Rectal smooth muscle tissue (tissue), 1 donor: ENCODE measurements around the gene CBL.

Source experiments
- H3K27ac ChIP-seq: one replicate; pipeline ENCODE4 v1.7.0; 2013; ENCODE audit warnings: low read depth, low read length, inconsistent platforms
- H3K27me3 ChIP-seq: one replicate; pipeline ENCODE4 v1.7.0; 2013; ENCODE audit warnings: low read length; ENCODE audit not compliant: control insufficient read depth, insufficient read depth
- H3K36me3 ChIP-seq: one replicate; pipeline ENCODE4 v1.7.0; 2013; ENCODE audit warnings: low read length; ENCODE audit not compliant: control insufficient read depth, insufficient read depth
- H3K4me1 ChIP-seq: one replicate; pipeline ENCODE4 v1.7.0; 2013; ENCODE audit warnings: low read length; ENCODE audit not compliant: control insufficient read depth, insufficient read depth
- H3K4me3 ChIP-seq: one replicate; pipeline ENCODE4 v1.7.0; 2013; ENCODE audit warnings: low read length
- H3K9ac ChIP-seq: one replicate; pipeline ENCODE4 v1.7.0; 2013; ENCODE audit warnings: low read length

CBL gene

DNA sequence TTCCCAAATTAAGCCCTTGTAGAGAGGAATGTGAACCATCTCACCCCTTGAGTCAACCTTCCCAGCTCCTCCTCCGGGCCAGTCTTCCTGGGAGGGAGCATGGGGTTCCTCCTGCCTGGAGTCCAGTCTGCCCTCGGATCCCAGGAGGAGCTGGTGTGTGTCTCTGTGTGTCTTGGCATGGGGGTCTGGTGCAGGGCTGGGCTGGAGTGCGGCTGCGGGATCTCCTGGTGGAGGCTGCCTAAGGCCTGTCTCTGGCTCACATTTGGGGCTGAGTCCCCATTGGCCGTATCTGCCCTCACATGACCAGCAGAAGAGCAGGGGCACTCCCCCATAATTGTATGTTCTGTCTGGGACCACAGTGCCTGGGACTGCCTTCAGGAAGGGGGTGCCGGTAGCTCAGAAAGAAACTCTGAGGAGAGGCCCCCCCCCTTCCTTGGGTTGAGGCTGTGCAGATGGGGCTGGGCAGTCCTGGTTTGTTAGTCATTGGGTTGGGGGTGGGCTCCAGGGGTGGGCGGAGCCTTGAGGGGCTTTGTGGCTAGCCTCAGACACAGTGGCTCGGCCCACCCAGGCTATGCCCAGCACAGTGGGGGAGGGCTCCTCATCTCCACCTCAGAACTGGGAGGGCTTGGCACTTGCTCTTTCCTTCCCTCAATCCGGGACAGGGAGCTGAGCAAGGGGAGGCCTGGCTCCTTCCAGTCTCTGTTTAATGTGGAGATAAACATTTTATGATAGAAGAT, 131.6 kb downstream of the CBL start:
- Histone ChIP-seq H3K27me3 (peaks cover 10% of the 10 kb centered on the region), H3K27ac (peak overlapping the region; percentile 44), H3K36me3 (no peaks in the 10 kb centered on the region), H3K4me1 (peaks cover 27% of the 10 kb centered on the region), H3K9ac (no peak overlapping the region), H3K4me3 (no peak overlapping the region)

DNA sequence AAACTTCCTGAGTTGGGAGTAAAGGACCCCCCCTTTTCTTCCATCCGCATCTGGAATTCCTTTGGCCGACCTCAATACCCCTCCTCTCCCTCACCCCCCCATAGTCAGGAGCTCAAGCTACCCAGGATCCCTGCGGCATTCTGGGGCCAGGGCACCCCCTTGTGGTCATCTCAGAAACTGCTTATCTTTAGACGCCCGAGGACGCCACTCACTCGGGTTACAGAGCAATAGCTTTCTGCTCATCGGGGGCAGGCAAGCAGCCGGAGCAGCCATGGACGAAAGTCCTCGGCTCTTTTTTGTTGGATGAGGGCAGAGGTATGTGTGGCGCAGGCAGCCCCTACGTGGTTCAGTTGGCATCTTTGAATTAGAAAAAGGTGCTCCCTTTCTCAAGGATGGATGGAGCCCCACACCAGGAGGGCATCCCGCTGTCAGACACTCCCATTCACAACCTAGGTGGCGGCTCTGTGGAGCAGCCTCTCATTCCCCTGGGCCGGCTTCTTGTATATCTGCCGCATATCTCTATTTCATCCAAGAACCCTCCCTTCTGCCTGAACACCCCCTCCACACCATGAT, 132.3 kb downstream of the CBL start:
- peak overlapping the region; percentile 46 for H3K27ac ChIP-seq
- H3K4me1 ChIP-seq, result peaks cover 27% of the 10 kb centered on the region

DNA sequence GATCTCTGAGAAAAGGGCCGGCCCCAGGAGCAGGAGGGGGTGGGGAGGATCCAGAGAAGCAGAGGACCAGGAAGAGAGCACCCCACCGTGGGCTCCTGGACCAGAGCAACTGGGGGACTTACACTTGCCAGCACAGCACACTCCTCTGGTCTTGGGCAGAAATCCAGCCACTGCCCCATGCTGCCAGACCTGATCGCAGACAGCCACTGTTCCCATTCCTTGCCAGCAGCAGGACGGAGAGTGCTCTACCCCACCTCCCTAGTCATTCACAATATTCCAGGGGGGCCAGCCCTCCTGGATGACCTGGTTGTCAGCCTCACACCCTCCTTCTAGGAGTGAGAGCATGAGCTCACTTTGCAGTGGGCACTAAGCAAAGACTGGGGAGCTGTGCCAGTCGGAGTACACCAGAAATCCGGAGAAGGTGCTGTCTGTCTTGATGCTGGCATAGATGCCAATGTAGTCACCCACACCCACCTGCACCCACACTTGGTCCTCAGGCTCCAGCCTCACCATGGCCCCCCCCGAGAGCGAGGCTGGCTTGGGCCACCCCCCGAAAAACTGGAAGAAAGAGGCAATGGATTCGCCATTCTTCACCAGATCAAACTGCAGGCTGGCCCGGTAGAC, 132.9 kb downstream of the CBL start:
- Histone ChIP-seq H3K36me3 (no peaks in the 10 kb centered on the region), H3K9ac (no peak overlapping the region), H3K4me3 (peak overlapping the region; percentile 59), H3K4me1 (peaks cover 27% of the 10 kb centered on the region), H3K27me3 (peaks cover 14% of the 10 kb centered on the region), H3K27ac (peak overlapping the region; percentile 46)

More for the DNA sequence above, 132.3 kb downstream of the CBL start:
- H3K4me3 ChIP-seq, result peak overlapping the region; percentile 59
- H3K27me3 ChIP-seq, result peaks cover 11% of the 10 kb centered on the region
- H3K36me3 ChIP-seq, result no peaks in the 10 kb centered on the region
- H3K9ac ChIP-seq, result no peak overlapping the region

DNA sequence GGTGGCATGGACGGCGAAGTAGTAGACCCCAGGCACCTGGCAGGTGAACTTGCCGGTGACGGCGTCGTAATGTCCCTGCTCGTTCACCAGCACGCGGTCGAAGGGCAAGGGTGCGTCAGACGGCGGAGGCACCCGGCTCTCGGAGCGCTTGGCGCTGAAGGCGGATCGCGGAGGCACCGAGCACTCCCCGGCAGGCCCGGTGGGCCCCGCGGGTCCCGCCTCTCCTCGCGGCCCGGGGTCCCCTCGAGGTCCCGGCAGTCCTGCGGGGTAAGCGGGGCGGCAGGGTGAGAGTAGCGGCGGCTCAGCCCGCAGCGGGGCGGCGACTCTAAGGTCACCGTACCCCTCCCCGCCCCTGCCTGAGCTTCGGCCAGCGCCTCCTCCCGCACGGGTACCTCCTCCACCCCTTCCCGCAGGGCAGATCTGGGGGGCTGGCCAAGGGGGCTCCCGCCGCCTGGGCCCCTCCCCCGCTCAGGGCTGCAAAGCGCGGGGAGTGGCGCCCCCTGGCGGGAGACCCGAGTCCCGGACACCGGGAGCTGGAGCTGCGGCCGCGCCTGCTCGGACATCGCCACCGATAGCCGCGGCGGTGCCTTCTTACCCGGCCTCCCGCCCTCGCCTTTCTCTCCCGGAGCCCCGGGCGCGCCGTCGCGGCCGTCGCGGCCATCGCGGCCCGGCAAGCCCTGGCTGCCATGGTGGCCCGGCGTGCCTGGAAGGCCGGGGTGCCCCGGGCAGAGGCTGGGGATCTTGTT, 133.6 kb downstream of the CBL start:
- Histone ChIP-seq H3K4me1 (peaks cover 27% of the 10 kb centered on the region), H3K36me3 (no peaks in the 10 kb centered on the region), H3K27ac (peak overlapping the region; percentile 73), H3K4me3 (peak overlapping the region; percentile 59), H3K27me3 (peaks cover 14% of the 10 kb centered on the region), H3K9ac (peak overlapping the region; percentile 25)

DNA sequence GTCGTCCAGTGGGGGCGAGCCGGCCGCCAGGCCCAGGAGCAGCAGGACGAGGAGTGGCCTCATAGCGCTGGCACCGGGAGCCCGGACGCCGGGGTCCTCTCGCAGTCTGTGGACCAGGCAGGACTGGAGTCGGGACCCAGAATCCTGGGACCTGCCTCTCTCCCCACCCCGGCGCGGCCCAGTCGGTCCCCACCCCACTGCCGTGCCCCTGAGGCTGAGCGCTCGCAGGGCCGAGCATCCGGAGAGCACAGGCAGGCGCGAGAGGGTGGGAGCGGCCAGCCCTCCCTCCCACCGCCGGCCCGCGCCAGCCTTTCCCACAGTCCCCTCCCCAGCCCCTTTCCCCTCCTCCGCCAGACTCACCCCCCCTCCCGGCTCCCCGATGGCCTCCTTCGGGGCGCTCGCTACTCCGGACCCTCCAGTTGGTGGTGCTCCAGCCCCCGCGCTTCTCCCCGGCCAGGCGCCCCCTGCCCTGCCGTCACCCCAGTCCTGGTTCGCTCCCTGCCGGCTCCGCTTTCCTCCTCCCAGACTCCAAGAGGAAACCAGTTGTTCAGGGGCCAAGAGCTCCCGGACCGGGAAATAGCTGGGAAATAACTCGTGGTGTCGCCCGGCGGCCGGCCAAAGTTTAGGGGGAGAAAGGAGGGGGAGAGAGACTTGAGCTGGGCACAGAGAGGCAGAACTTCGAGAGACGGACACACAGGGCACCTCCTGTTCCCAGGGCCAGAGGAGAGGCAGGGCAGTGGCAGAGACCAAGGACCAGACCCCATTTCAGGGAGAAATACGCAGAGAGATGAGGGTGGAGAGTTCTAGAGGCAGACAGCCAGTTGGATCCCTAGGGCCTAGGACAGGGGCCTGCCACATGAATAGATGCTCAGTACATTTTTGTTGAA, 134.4 kb downstream of the CBL start, which contains the start of gene C1QTNF5:
Gene C1QTNF5 (minus strand): TSS at position 549 of the 887 bp plus-strand sequence. CDS start 486 bp downstream, at position 63.
- H3K4me3 ChIP-seq, result peak within 1 kb of the TSS; percentile 59
- H3K27me3 ChIP-seq, result peaks cover 19% of the 10 kb centered on the region
- H3K4me1 ChIP-seq, result peaks cover 20% of the 10 kb centered on the region
- H3K9ac ChIP-seq, result peak within 1 kb of the TSS; percentile 25
- peak within 1 kb of the TSS; percentile 73 for H3K27ac ChIP-seq
- H3K36me3 ChIP-seq, result no peaks in the 10 kb centered on the region

DNA sequence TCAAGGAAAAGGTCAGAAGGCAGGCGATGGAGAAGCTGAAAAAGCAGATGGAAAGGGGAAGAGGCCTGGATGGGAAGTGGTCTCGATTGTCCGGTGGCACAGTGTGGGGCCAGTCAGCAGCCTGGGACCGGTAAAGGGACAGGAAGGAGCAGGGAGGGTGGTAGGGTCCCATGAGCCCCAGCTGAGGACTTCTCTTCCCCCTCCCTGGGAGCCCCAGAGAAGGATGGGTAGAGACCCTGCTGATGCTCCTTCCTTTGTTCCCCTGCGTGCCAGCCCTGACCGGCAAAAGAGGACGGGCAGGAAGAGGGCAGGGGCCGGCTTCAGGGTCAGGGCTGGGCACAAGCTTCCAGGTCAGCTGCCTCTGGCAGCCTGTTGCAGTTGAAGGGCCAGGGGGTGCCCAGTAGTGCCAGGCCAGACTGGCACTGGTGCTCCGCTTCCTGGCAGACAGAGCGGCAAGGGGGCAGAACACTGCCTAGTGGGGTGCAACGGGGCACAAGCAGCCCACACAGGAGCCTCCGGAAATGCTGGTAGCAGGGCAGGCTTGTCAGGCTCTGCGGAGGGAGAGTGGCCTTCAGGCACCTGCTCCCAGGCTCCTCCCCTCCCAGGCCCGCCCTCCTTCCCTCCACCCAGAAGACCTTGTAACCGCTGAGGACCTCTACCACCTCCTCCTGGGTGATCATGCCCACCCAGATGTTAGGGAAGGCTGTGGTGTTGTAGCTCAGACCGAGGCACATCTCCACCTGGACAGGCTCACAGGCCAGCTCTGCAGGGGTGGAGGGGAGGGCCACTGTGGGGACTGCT, 135.3 kb downstream of the CBL start:
- Histone ChIP-seq H3K4me1 (peaks cover 20% of the 10 kb centered on the region), H3K27ac (peak overlapping the region; percentile 73), H3K27me3 (peaks cover 19% of the 10 kb centered on the region), H3K4me3 (peak overlapping the region; percentile 59), H3K9ac (no peak overlapping the region), H3K36me3 (no peaks in the 10 kb centered on the region)

DNA sequence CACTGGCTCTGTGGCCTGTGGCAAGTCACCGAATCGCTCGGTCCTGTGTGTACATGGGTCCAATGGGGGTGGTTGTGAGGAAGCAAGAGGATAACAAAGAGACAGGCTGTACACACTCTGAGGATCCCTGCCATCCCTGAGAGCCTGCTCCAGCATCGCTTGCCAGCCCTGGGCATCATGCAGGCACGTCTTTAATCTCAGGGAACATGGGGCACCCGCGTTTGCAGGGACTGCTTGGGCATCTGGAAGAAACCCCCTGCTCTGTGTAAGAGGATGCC, 135.8 kb downstream of the CBL start:
- H3K27ac ChIP-seq, result no peak overlapping the region
- no peak overlapping the region for H3K4me3 ChIP-seq
- H3K4me1 ChIP-seq, result peaks cover 20% of the 10 kb centered on the region
- no peak overlapping the region for H3K9ac ChIP-seq
- no peaks in the 10 kb centered on the region for H3K36me3 ChIP-seq
- H3K27me3 ChIP-seq, result peaks cover 19% of the 10 kb centered on the region

DNA sequence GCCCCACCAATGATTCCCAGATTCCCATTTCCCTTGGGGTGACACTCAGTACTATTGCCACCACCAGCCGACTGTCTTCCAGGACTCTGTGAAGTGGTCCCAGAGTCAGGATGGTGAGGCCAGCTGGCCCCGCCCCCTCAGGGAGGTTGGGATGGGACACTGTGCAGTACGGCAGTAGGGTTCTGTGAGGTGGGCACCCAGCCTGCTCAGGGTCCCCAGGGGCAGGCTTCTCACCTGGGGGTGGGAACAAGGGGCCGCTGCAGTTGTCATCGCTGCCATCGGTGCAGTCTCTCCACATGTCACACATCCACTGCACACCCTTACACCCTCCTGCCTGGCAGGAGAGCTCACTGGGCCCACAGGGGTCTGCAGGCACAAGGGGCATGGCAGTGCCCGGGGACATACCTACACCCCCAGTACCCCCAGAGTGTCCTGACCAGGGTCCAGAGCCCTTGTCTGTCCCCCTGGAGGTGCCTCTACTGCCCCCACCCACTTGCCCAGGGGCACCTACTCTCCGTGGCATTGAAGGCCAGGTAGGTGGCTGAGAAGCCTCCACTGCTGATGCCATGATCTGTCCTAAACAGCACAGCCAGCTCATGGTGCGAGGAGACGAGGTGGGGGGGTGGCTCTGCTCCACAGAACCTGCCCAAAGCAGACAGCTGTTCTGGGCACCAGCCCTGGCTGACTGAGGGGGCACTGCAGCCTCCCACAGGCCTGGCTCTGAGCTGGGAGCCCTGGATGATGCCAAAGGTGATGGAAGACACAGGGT, 136.4 kb downstream of the CBL start:
- Histone ChIP-seq H3K27ac (no peak overlapping the region), H3K36me3 (no peaks in the 10 kb centered on the region), H3K4me3 (no peak overlapping the region), H3K27me3 (peaks cover 19% of the 10 kb centered on the region), H3K4me1 (peaks cover 20% of the 10 kb centered on the region), H3K9ac (no peak overlapping the region)

DNA sequence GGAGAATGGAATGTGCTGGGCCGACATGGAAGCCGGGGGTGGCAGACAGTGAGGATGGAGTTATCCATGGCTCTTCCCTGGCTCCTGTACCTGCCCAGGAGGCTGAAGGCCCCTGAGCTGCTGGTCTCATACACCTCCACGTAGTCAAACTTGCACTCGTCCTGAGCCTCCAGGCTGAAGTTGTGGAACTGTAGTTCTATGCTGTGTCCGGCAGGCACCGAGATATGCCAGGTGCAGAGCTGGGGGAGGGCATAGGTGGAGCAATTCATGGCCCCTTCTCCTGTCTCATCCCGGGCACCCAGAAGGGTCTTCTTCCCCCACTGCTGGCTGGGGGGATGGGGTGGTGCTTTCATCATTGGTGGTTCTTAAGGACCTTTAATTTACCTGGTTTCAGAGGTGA, 137.6 kb downstream of the CBL start:
- H3K4me1 ChIP-seq, result peaks cover 14% of the 10 kb centered on the region
- no peak overlapping the region for H3K4me3 ChIP-seq
- H3K36me3 ChIP-seq, result no peaks in the 10 kb centered on the region
- H3K9ac ChIP-seq, result no peak overlapping the region
- H3K27ac ChIP-seq, result no peak overlapping the region
- peaks cover 19% of the 10 kb centered on the region for H3K27me3 ChIP-seq

DNA sequence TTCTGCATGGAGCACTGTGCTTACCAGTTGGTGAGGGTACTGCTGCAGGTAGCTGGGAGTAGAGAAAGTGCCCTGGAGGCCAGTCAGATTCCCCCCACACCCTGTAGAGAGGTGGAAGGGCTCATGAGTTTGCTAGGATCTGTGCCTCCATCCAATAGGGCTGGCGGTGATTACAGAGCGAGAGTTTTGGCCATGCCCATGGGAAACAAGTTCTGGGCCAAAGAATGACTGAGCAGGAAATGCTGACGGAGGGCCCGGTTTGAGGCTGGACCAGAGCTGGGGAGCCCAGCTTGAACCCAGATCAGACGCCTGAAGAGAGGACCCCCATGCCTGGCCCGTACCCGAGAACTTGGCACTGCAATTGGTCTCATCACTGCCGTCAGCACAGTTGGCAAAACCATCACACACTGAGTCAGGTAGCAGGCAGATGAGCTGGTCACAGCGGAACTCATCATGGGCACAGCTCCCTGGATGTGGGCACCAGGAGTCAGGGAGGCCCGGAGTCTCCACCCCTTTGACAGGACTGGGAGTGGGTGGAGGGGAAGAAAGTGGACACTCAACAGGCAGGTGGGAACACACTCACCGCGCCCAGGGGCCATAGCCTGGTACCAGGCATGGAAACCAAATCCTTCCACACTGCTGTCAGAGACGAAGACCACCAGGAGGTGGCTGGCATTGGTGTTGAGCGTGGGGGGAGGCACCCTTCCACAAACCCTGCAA, 138.3 kb downstream of the CBL start:
- no peak overlapping the region for H3K9ac ChIP-seq
- no peaks in the 10 kb centered on the region for H3K36me3 ChIP-seq
- H3K4me3 ChIP-seq, result no peak overlapping the region
- no peak overlapping the region for H3K27ac ChIP-seq
- peaks cover 7% of the 10 kb centered on the region for H3K4me1 ChIP-seq
- H3K27me3 ChIP-seq, result peaks cover 19% of the 10 kb centered on the region
